ENCODE results near the gene JUP. TPM values are rescaled to one million over a fixed set of nuclear protein-coding genes. Genes with fewer than 3 reads are reported as not detected.

JUP gene
- total RNA-seq, 2 donors from 2014 or later: 67.9 to 85.4 TPM

DNA sequence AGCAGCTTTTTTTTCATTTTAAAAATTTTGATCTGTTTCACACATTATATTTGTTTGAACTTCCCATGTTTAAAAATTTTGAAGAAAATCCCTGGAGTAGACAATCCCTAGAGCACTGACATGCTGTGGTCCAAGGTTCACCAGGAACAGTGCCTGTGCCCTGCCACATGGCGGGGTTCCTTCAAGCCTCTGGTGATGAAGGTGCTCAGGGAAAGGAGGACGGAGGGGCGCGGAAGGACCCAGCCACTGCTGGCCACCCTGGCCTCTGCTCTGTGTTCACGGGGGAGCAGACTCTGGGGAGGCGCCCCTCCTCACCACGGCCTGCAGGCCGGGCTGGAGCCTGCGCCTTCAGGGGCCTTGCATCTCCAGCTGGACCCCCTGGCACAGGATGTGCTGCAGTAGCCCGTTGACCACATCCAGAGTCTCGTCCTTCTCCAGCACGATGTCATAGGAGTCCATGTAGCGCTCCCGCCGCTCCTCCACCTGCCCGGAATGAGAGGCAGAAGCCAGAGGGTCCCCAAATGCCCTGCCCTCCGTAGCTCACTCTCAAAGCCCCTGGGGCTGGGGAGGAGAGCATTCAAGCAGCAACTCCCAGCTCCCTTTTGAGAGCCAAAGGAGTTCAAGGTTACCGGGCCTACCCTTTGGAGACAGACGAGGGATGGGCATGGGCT, 38.8 kb upstream of the JUP start:
- whole genome bisulfite sequencing, 2 donors: 84 to 88% methylated on average over 12 to 17 of the region's 19 CpGs
- H3K36me3 ChIP-seq (replicated peaks in 1 of 2; ENCODE audit: insufficient read depth in 1 of 2, low read depth in 2 of 2): peaks cover 0 to 3% of the 10 kb centered on the region in 2 donors
- no peak for TF ChIP-seq POLR2A (IDR thresholded peaks at IDR 0.05)
- TF ChIP-seq, protein P1, sequence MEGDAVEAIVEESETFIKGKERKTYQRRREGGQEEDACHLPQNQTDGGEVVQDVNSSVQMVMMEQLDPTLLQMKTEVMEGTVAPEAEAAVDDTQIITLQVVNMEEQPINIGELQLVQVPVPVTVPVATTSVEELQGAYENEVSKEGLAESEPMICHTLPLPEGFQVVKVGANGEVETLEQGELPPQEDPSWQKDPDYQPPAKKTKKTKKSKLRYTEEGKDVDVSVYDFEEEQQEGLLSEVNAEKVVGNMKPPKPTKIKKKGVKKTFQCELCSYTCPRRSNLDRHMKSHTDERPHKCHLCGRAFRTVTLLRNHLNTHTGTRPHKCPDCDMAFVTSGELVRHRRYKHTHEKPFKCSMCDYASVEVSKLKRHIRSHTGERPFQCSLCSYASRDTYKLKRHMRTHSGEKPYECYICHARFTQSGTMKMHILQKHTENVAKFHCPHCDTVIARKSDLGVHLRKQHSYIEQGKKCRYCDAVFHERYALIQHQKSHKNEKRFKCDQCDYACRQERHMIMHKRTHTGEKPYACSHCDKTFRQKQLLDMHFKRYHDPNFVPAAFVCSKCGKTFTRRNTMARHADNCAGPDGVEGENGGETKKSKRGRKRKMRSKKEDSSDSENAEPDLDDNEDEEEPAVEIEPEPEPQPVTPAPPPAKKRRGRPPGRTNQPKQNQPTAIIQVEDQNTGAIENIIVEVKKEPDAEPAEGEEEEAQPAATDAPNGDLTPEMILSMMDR (IDR thresholded peaks at IDR 0.05): no peak
- DNase-seq (no peak), ATAC-seq (no peak)
- no peaks in the 10 kb centered on the region for H3K4me1 ChIP-seq
- H3K27ac ChIP-seq: no peak overlapping the region
- H3K27me3 ChIP-seq: no peaks in the 10 kb centered on the region
- no peaks in the 10 kb centered on the region for H3K9me3 ChIP-seq
- no peak overlapping the region for H3K4me3 ChIP-seq
- intact Hi-C loops (cut with DNase I): no loop called here

DNA sequence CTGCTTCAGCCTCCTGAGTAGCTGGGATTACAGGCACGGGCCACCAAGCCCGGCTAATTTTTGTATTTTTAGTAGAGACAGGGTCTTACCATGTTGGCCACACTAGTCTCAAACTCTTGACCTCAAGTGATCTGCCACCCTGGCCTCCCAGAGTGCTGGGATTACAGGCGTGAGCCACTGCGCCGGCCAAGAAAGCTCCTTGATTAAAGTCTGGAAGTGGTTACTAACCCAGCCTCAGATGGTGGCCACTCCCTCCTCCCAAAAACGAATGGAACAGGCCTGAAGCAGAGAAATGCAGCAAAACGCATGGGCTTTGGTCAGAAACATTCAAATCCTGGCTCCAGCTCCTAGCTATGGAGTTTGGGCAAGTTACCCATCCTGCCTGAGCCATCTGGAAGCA, 37.6 kb upstream of the JUP start:
- H3K27me3 ChIP-seq: no peaks in the 10 kb centered on the region
- intact Hi-C loops (cut with DNase I): no loop called here
- H3K4me1 ChIP-seq: no peaks in the 10 kb centered on the region
- H3K27ac ChIP-seq: no peak overlapping the region
- H3K9me3 ChIP-seq: no peaks in the 10 kb centered on the region
- DNase-seq (no peak), ATAC-seq (no peak)
- no peak overlapping the region for H3K4me3 ChIP-seq
- no peaks in the 10 kb centered on the region for H3K36me3 ChIP-seq (replicated peaks in 1 of 2; ENCODE audit: insufficient read depth in 1 of 2, low read depth in 2 of 2)
- TF ChIP-seq, protein P1 (IDR thresholded peaks at IDR 0.05): no peak
- TF ChIP-seq POLR2A (IDR thresholded peaks at IDR 0.05): no peak
- WGBS, 2 donors: 68 to 71% methylated on average over 3 to 7 of the region's 7 CpGs

DNA sequence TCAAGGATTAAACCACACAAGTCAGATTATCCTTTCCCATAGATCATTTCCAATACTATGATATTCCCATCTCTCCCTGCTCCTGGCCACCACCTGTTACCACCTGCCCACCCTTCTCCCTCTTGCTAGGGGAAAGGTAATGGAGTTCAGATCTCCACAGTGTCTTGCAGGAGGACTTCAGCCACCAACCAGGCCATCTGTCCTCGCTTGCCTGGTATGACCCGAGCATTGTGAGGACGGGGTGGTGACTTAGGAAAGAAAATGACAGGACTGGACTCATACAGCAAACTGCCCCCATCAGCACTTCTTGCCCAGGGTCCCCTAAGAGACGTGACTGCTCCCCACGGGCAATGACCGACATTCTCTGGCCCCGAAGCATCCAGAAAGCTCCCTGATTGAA, 37.1 kb upstream of the JUP start:
- H3K36me3 ChIP-seq (replicated peaks in 1 of 2; ENCODE audit: insufficient read depth in 1 of 2, low read depth in 2 of 2): no peaks in the 10 kb centered on the region
- TF ChIP-seq, protein P1 (IDR thresholded peaks at IDR 0.05): no peak
- TF ChIP-seq POLR2A (IDR thresholded peaks at IDR 0.05): no peak
- WGBS, 2 donors: 87 to 94% methylated on average over 7 of the region's 7 CpGs
- ATAC-seq (no peak), DNase-seq (no peak)
- no peak overlapping the region for H3K4me3 ChIP-seq
- no peak overlapping the region for H3K27ac ChIP-seq
- H3K4me1 ChIP-seq: no peaks in the 10 kb centered on the region
- no peaks in the 10 kb centered on the region for H3K27me3 ChIP-seq
- intact Hi-C loops (cut with DNase I): no loop called here
- no peaks in the 10 kb centered on the region for H3K9me3 ChIP-seq

DNA sequence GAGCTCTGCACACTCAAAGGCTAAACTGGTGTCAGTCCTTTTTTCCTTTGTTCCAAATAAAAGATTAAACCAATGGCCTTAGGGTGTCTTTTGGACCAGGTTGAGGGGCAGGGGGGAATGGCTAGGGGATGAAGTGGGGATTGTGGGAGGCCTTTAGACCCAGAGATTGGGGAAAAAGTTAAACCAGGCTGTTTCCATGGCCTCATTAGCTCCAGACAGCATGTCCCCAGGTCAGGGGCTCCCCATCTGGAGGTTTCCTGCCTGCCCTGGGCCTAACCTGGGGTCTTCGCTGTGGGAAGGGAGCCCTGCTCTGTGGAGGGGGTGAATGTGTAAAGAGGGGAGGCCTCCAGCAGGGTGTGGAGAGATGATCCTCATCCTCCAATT, 36.6 kb upstream of the JUP start:
- intact Hi-C loops (cut with DNase I): no loop called here
- H3K4me1 ChIP-seq: no peaks in the 10 kb centered on the region
- no peaks in the 10 kb centered on the region for H3K9me3 ChIP-seq
- 83 to 94% methylated on average over 1 of the region's 1 CpG for WGBS, 2 donors
- H3K36me3 ChIP-seq (replicated peaks in 1 of 2; ENCODE audit: insufficient read depth in 1 of 2, low read depth in 2 of 2): no peaks in the 10 kb centered on the region
- H3K27ac ChIP-seq: no peak overlapping the region
- no peak for TF ChIP-seq POLR2A (IDR thresholded peaks at IDR 0.05)
- TF ChIP-seq, protein P1 (IDR thresholded peaks at IDR 0.05): no peak
- H3K4me3 ChIP-seq: no peak overlapping the region
- ATAC-seq: no peak
- H3K27me3 ChIP-seq: no peaks in the 10 kb centered on the region
- DNase-seq: no peak

Measured in body of pancreas (tissue), 4 donors.